CD4-positive, alpha-beta T cell treated with Interleukin-4 for 4 hours (primary cell): ENCODE results near the gene SCARF2.
A peak's percentile ranks its signal among the peaks of the same experiment; 100 is the strongest.
"Not testable (repeated sequence)": the region's sequence is repeated elsewhere in the genome, so short reads cannot be mapped to it uniquely, and the experiment has no call there.

Source experiments
- DNase-seq: peaks from one replicate; pipeline ENCODE4 v3.0.0-alpha.2; 2020

Gene SCARF2

GRCh38 chr22:20459152-20459542 lies 21.5 kb upstream of the SCARF2 start:
- DNase-seq: no peak

- no peak for DNase-seq
Observed at GRCh38 chr22:20458530-20459151, 21.0 kb upstream of the SCARF2 start.

GRCh38 chr22:20457506-20458240 lies 20.0 kb upstream of the SCARF2 start:
- DNase-seq: no peak

GRCh38 chr22:20456722-20457076 lies 19.1 kb upstream of the SCARF2 start:
- DNase-seq: no peak

GRCh38 chr22:20456064-20456721 lies 18.6 kb upstream of the SCARF2 start:
- peak; percentile 74 for DNase-seq

GRCh38 chr22:20455709-20456063 lies 18.1 kb upstream of the SCARF2 start:
- DNase-seq: no peak

GRCh38 chr22:20453222-20453621 lies 15.6 kb upstream of the SCARF2 start:
- DNase-seq: no peak

GRCh38 chr22:20451920-20452319 lies 14.3 kb upstream of the SCARF2 start:
- DNase-seq: no peak

GRCh38 chr22:20451129-20451778 lies 13.6 kb upstream of the SCARF2 start:
- DNase-seq: not testable (repeated sequence)

GRCh38 chr22:20450551-20450906 lies 12.9 kb upstream of the SCARF2 start:
- no peak for DNase-seq

- DNase-seq: no peak
Observed at GRCh38 chr22:20449819-20450550, 12.4 kb upstream of the SCARF2 start.

- no peak for DNase-seq
Observed at GRCh38 chr22:20448630-20449029, 11.0 kb upstream of the SCARF2 start.

GRCh38 chr22:20446383-20446970 lies 8.9 kb upstream of the SCARF2 start:
- no peak for DNase-seq

GRCh38 chr22:20444325-20444724 lies 6.7 kb upstream of the SCARF2 start:
- DNase-seq: no peak

- DNase-seq: no peak
Observed at GRCh38 chr22:20442485-20443284, 5.1 kb upstream of the SCARF2 start.

GRCh38 chr22:20441631-20442484 lies 4.2 kb upstream of the SCARF2 start:
- no peak for DNase-seq

- DNase-seq: no peak
Observed at GRCh38 chr22:20440637-20441591, 3.3 kb upstream of the SCARF2 start.

- DNase-seq: no peak
Observed at GRCh38 chr22:20439928-20440575, 2.4 kb upstream of the SCARF2 start.

- DNase-seq: no peak
Observed at GRCh38 chr22:20439556-20439927, 1.9 kb upstream of the SCARF2 start.
